Ovary (tissue), 9 donors: Measurements from ENCODE around the gene PKD1. TPM values are rescaled to one million over a fixed set of nuclear protein-coding genes. Genes with fewer than 3 reads are reported as not detected.

Experiments used
- DNase-seq, 5 donors: peaks; one replicate each; pipeline ENCODE4 v3.0.0-alpha.2; 2019 to 2020
- H3K27ac ChIP-seq, 2 donors: fragments of 200-600 bp; one replicate each; pipeline versions ENCODE4 v1.5.1 to v1.8.0; 2019 to 2022
- H3K27me3 ChIP-seq: fragments of 200-600 bp; one replicate; pipeline ENCODE4 v1.8.0; 2022
- H3K36me3 ChIP-seq: fragments of 200-600 bp; sonication (generic); one replicate; pipeline ENCODE4 v1.5.1; 2019
- H3K4me1 ChIP-seq: one replicate; pipeline ENCODE4 v1.8.1; 2013; ENCODE audit warnings: mild to moderate bottlenecking, moderate library complexity; ENCODE audit not compliant: insufficient read depth
- H3K4me3 ChIP-seq: fragments of 200-600 bp; sonication (generic); one replicate; pipeline ENCODE4 v1.5.1; 2017
- H3K9me3 ChIP-seq, 2 donors: fragments of 200-600 bp in 1 of 2; sonication (generic) in 1 of 2; one replicate each; pipeline versions ENCODE4 v1.5.1 to v1.8.1; 2013 to 2019; ENCODE audit warnings: mild to moderate bottlenecking in 1 of 2, moderate library complexity in 1 of 2
- EP300 ChIP-seq: sonication (generic); formaldehyde crosslinking; IDR thresholded peaks from one replicate; pipeline ENCODE4 v1.6.1; 2017; ENCODE audit warnings: antibody characterized with exemption
- POLR2A ChIP-seq: fragments of 450-650 bp; IDR thresholded peaks from one replicate; pipeline ENCODE4 v1.6.1; 2017; ENCODE audit warnings: antibody characterized with exemption, mild to moderate bottlenecking, moderate library complexity
- WGBS, 3 donors: extraction: QIAGEN DNeasy Blood & Tissue Kit in 1 of 3; methylation state at CpG; one replicate each; pipeline versions ENCODE4 v1.1.5 to v1.1.7; 2013 to 2017; 5-methylcytosine and 5-hydroxymethylcytosine counted together
- intact Hi-C, 4 donors: fragments of 100-400 bp; cut with DNase I; formaldehyde crosslinking; loops; one replicate each; pipeline versions ENCODE4 v1.11.0 to v1.15.1; 2022 to 2023
- polyA plus RNA-seq, 2 donors: library from polyadenylated mRNA; stranded (reverse); fragments of 200-250 nt in 1 of 2; fragments of 350-450 nt in 1 of 2; fragmentation: Illumina TruSeq in 1 of 2; extraction: RNeasy Lipid Tissue Mini Kit (QIAGEN cat#74804) in 1 of 2; gene quantifications; one replicate each; pipeline ENCODE4 v1.2.3, GENCODE V29; 2013 to 2014
- total RNA-seq, 7 donors: library from RNA; depleted of rRNA in 2 of 7; stranded (reverse); fragments of >200 nt in 2 of 7; fragmentation: NEBNext Ultra II Directional in 3 of 7; extraction: Animal tissue kit (Norgen Biotek cat#: 25700) in 3 of 7; gene quantifications; one replicate each; pipeline versions ENCODE4 v1.1.0 to v1.2.4, GENCODE V29; 2016 to 2023
- TF ChIP-seq, protein P1 (sequence below), 3 donors: fragments of 450-650 bp in 2 of 3; fragments of 200-600 bp in 1 of 3; IDR thresholded peaks; one replicate each; pipeline versions ENCODE4 v1.5.1 to v1.8.0; 2016 to 2022; ENCODE audit warnings: antibody characterized with exemption in 3 of 3, mild to moderate bottlenecking in 1 of 3
- donor health status: DM: no; HTN: no; CAD: no; lungs with moderate emphysema.
- donor health status: DM: no; HTN: no; CAD: no.
- donor health status: Bipolar disorder and iron deficiency.
- donor health status: DM: yes; HTN: yes; CAD: no.
- donor health status: DM: no; HTN: no; CAD: no.
- donor health status: DM: yes; HTN: yes; CAD: no.

The PKD1 gene
- total and polyA plus RNA-seq, 9 donors = 8.7 to 203 (median 129) TPM

DNA sequence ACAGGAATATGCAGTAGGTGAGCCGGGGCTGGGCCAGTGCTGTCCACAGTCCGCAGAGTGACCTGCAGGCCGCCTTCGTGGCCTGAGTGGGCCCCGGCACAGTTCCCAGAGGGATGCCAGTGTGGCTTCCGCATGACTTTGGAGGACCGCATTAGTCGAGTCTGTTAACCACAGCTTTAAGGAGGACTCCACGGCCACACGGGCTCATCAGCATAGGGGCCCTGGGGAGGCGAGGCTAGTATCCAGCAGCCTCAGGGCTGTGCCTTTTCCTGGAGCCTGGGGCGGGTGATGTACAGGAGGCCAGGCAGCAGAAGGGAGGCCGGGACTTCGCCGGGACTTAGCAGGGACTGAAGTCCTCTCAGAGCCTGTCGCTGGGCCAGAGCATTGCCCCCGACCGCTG is 74.7 kb downstream of the PKD1 start:
- no peaks in the 10 kb centered on the region for H3K27me3 ChIP-seq
- H3K9me3 ChIP-seq = no peaks in the 10 kb centered on the region
- intact Hi-C loops = no loop called here
- no peak for DNase-seq
- no peaks in the 10 kb centered on the region for H3K4me1 ChIP-seq
- no peak overlapping the region for H3K27ac ChIP-seq
- H3K36me3 ChIP-seq = no peaks in the 10 kb centered on the region
- WGBS, 3 donors = 92 to 95% (median 94%) methylated on average over 18 of the region's 18 CpGs
- TF ChIP-seq, protein P1, sequence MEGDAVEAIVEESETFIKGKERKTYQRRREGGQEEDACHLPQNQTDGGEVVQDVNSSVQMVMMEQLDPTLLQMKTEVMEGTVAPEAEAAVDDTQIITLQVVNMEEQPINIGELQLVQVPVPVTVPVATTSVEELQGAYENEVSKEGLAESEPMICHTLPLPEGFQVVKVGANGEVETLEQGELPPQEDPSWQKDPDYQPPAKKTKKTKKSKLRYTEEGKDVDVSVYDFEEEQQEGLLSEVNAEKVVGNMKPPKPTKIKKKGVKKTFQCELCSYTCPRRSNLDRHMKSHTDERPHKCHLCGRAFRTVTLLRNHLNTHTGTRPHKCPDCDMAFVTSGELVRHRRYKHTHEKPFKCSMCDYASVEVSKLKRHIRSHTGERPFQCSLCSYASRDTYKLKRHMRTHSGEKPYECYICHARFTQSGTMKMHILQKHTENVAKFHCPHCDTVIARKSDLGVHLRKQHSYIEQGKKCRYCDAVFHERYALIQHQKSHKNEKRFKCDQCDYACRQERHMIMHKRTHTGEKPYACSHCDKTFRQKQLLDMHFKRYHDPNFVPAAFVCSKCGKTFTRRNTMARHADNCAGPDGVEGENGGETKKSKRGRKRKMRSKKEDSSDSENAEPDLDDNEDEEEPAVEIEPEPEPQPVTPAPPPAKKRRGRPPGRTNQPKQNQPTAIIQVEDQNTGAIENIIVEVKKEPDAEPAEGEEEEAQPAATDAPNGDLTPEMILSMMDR (IDR thresholded peaks at IDR 0.05) = no peak
- TF ChIP-seq EP300 (no peak), POLR2A (no peak)
- no peak overlapping the region for H3K4me3 ChIP-seq

DNA sequence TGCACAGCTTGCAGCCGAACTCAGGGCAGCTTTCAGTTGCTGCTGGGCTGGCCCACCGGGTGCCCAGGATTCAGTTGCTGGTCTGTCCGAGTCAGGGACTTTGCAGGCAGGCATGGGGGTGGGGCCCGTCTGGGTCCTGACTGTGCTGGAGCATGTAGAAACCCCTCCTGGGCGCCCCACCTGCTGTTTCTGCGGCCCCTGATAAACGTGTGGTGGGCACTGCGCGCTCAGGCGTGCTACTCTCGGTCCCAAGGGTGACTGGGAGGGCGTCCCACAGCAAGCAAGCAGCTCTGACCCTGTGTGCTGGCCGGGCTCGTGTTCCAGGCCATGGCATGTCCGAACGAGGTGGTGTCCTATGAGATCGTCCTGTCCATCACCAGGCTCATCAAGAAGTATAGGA is 75.4 kb downstream of the PKD1 start:
- Histone ChIP-seq H3K27me3 (no peaks in the 10 kb centered on the region), H3K9me3 (no peaks in the 10 kb centered on the region), H3K4me3 (no peak overlapping the region), H3K36me3 (no peaks in the 10 kb centered on the region), H3K4me1 (no peaks in the 10 kb centered on the region), H3K27ac (no peak overlapping the region)
- intact Hi-C loops = no loop called here
- TF ChIP-seq POLR2A (no peak), EP300 (no peak)
- TF ChIP-seq, protein P1 (IDR thresholded peaks at IDR 0.05) = no peak
- 81 to 85% (median 83%) methylated on average over 15 to 17 of the region's 17 CpGs for WGBS, 3 donors
- no peak for DNase-seq

DNA sequence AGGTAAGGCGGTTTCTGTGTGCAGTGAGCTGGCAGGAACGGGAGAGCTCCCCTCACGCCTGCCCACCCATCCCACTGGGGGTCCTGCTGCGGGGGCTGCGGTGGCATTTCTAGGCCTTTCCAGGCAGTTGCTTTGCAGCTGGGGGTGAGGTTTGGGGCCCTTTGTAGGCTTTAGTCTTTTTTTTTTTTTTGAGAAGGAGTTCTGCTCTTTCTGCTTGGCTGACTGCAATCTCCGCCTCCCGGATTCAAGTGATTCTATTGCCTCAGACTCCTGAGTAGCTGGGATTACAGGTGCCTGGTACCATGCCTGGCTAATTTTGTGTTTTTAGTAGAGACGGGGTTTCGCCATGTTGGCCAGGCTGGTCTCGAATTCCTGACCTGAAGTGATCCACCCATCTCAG is 76.8 kb downstream of the PKD1 start:
- WGBS, 3 donors = 93% methylated on average over 10 of the region's 10 CpGs
- H3K27me3 ChIP-seq = no peaks in the 10 kb centered on the region
- DNase-seq = no peak
- H3K4me1 ChIP-seq = no peaks in the 10 kb centered on the region
- H3K4me3 ChIP-seq = no peak overlapping the region
- no peak overlapping the region for H3K27ac ChIP-seq
- TF ChIP-seq, protein P1 (IDR thresholded peaks at IDR 0.05) = no peak
- no peak for TF ChIP-seq POLR2A
- H3K9me3 ChIP-seq = no peaks in the 10 kb centered on the region
- intact Hi-C loops = no loop called here
- H3K36me3 ChIP-seq = no peaks in the 10 kb centered on the region

DNA sequence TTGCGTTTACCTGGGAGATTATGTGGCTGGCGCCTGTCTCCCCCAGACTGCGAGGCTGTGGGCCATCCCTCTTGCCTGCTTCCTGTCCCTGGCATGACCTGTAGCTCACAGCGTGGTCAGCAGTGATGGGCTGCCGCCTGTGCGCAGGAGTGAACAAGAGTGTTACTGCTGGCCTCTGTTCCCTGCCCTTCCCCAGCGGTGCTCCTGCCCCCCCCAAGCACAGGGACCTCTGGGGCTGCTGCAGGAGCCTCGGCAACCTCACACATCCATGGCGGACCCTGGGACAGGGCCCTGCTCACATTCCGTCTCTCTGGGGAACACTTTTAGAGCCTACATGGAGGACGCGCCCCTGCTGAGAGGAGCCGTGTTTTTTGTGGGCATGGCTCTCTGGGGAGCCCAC is 77.3 kb downstream of the PKD1 start:
- H3K4me1 ChIP-seq = no peaks in the 10 kb centered on the region
- no peak overlapping the region for H3K27ac ChIP-seq
- no peak overlapping the region for H3K4me3 ChIP-seq
- intact Hi-C loops = no loop called here
- H3K36me3 ChIP-seq = no peaks in the 10 kb centered on the region
- no peaks in the 10 kb centered on the region for H3K9me3 ChIP-seq
- 78 to 85% (median 83%) methylated on average over 13 of the region's 13 CpGs for WGBS, 3 donors
- TF ChIP-seq EP300 (no peak), POLR2A (no peak)
- TF ChIP-seq, protein P1 (IDR thresholded peaks at IDR 0.05) = no peak
- DNase-seq = no peak
- no peaks in the 10 kb centered on the region for H3K27me3 ChIP-seq

DNA sequence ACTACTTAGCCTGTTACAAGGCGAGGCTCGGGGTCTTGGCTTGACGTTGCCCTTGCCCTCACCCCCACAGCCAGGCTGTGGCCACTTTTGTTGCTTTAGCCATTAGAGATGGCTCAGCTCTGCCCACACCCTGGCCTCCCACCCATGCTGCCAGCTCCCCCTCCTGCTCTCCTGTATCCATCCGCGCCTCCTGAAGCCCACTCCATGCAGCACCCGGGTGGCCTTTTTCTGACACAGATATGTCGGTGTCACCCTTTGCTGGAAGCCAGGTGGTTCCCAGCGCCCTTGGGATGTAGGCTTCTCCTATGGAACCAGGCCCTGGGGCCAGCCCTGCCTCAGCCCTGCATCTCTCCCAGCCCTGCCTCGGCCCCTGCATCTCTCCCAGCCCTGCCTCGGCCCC is 78.3 kb downstream of the PKD1 start:
- intact Hi-C loops = no loop called here
- Histone ChIP-seq H3K4me3 (no peak overlapping the region), H3K36me3 (no peaks in the 10 kb centered on the region), H3K4me1 (no peaks in the 10 kb centered on the region), H3K9me3 (no peaks in the 10 kb centered on the region), H3K27ac (no peak overlapping the region), H3K27me3 (no peaks in the 10 kb centered on the region)
- TF ChIP-seq POLR2A (no peak), EP300 (no peak)
- TF ChIP-seq, protein P1 (IDR thresholded peaks at IDR 0.05) = no peak
- no peak for DNase-seq
- 82 to 90% (median 90%) methylated on average over 8 to 10 of the region's 10 CpGs for WGBS, 3 donors
